ENCODE data around the gene TTC29.

TTC29 gene, protein sequence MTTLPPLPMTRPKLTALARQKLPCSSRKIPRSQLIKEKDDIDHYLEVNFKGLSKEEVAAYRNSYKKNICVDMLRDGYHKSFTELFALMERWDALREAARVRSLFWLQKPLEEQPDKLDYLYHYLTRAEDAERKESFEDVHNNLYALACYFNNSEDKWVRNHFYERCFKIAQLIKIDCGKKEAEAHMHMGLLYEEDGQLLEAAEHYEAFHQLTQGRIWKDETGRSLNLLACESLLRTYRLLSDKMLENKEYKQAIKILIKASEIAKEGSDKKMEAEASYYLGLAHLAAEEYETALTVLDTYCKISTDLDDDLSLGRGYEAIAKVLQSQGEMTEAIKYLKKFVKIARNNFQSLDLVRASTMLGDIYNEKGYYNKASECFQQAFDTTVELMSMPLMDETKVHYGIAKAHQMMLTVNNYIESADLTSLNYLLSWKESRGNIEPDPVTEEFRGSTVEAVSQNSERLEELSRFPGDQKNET

DNA sequence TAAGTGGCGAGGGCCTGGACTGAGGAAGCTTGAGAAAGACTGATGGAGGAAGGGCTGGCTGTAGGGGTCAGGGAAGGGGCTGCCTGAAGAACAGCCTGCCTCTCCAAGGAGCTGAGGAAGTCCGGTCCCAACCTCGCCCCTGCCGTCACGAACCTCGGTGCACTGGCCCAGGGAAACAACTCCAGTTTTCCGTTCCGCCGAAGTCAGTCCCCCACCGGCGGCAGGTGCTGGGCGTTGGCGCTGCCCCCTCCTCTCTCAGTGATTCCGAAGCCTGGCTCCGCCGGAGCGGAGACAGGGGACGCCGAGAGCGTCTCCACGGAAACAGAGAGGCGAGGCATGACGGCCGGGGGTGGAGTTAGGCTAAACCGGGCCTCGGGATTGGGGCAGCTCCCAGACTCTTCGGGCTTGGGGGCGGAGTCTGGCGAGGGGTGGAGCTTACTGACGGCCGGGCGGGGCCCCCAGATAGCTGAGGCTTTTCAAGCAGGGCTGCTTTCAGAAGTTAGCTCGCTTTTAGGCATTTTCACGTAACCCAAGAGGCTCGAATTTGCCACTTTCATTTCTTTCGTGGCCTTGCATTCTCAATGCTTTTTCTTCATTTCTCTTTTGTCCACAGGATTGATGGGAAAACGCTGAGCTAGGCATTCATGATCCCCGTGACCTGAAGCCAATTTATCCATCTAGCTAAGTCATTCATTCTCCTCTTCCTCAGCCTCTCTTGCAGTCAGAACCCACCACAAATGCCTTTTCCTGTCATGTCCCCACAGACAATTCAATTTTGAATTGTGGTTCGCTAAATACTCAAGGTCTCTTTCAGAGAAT, at the start of gene TTC29:
Gene TTC29 (minus strand): TSS at position 309 of the 819 bp plus-strand sequence. CDS start 5,969 bp downstream, outside the sequence.
- DNase-seq (ENCODE audit: low read depth): peak; percentile 64

DNA sequence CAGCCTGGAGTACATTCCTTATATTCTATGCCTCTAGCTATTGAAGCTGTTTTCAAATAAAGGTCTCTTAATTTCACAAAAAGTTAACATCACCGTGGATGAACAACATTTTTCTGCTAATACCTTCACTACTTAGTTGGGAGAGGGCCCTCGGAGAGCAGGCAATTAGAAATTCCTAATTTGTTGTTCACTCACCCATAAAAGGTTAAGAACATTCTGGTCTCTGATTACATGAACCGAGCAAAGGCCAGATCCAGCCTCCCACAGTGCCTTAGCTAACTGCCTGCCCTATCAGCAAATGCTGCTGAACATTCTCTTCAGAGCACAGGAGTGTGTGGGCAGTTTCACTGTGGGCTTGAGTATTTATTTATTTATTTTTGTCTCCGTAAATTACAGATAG, 36.0 kb upstream of the TTC29 start:
- no peak for DNase-seq (ENCODE audit: low read depth)

DNA sequence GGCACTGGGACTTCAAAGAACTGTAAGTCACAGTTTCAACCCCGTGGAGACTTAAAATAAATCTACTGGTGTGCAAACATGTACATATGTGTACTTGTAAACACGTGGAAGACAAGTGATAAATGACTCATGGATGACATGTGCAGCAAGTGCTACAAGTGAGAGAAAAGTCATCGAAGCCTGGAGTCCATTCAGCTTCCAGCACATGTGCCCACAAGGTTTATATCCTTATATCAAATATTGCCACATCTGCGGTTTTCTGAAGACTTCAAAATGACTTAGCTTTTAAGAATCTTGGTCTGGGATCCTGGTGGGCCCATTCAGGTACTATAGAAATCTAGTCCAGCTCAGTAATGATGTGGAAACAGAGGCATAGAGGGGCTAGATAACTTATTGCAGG, 33.0 kb upstream of the TTC29 start:
- DNase-seq (ENCODE audit: low read depth): no peak

DNA sequence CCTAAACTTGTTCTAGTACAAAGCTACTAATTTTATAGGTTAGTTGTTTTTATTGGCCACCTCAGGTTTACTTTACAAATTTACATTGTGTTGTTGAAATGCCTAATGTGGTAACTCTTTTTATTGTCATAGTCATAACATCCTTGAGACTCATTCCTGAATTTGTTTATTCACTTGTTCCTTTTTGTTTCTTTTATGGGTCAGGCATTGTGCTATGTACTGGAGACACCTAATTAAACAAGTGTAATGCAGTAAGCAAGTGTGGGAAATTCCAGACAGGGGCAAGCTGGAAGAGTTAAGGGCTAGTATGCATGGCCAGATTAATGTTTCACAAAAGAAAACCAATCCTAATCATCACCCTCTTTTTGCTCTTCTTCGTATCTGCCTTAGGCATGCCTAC, 30.5 kb upstream of the TTC29 start:
- no peak for DNase-seq (ENCODE audit: low read depth)

DNA sequence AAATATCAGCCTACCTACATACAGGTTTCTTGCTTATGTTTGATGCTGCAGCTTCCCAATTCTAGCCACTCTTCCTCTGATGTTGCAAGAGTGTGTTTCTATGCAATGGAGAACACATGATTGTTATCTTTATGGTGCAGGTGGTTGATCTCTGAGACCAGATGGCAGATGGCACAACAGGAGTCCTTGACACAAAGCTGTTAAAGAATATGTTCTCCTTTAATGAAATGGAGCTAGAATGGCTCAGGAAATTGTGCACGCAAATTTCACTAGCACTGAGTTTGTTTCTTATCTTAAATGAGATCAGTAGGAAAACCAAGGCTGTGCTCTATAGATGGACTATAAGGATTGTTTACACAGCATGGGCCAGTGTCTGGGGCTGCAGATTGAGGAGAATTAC, 29.9 kb upstream of the TTC29 start:
- no peak for DNase-seq (ENCODE audit: low read depth)

DNA sequence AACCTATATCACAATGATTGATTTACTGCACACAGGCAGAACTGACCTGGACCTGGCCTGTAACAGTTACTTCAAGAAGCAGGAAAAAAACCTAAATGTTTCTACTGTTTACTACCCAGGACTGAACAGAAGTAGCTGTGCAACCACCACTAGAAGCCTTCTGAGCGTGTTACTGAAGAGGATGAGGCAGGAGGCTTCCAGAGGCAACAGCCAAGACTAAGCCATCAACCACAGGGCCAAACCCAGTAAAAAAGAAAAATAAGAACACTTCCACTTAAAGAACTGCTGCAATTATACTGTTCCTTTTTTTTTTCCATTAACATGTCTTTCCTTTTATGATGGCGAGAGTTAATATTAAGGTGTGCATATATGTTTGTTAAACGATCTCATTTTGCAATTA, 29.4 kb upstream of the TTC29 start:
- DNase-seq (ENCODE audit: low read depth): no peak

DNA sequence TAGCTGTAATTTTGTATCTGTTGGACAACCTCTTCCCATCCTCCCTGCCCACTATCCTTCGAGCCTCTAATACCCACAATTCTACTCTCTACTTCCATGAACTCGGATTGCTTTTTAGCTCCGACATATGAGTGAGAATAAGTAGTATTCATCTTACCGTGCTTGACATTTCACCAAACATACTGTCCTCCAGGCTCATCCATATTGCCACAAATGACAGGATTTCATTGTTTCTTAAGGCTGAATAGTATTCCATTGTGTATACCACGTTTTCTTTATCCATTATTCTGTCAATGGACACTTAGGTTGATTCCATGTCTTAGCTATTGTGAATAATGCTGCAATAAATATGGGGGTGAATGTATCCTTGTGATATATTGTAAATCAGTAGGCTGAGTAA, 26.4 kb upstream of the TTC29 start:
- no peak for DNase-seq (ENCODE audit: low read depth)

DNA sequence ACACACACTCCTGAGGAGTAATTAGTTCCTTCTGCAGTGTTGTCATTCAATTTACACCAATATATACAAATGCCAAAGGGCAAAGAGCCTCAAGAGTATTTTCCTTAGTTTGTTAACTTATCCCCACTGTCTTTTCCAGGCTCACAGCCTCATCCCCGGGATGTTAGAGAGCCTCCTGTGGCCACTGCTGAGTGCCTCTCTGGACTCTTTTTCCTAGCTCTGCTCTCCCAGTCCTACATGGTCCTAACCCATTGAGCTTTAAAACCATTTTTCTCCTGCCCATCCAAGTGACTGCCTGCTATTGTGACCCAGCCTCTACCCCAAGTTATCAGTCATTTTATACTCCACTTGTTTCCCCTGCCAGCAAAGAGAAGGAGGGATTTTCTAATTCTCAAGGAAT, 23.5 kb upstream of the TTC29 start:
- no peak for DNase-seq (ENCODE audit: low read depth)

DNA sequence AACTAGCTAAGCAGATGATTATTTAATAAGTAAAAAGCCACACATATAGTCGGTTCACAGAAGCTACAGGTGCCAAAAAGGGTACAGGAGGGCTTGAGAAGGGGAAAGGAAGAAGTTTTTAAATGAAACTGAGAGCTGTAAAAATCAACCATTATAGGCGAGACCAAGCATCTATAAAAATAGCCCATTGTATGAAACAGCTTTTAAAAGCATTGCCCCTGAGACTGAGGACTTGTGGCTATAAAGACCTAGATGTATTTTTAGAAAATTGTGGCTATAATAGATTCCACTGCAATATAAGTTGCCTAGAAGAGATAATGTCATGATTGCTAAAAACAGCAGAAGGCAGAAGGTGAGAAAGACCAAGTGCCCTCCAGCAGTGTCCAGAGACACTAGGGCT, 15.0 kb upstream of the TTC29 start:
- no peak for DNase-seq (ENCODE audit: low read depth)

DNA sequence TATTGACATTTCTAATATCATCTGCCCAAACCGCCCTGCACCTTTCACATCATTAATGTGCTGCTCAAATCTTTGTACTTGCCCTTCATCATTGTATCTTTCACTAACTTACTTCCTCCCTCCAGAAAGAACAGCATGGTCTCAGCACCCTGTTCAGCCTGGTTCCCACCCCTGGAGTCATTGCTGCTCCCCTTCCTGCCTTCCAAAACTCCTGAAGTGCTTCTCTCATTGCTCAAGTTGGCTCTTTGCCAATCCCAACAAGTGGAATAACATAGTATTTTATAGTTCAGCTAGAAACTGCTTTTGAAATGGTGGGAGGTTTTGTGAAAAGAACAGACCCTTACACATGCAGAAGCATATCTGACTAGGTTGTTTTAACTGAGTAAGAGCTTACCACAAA, 14.0 kb upstream of the TTC29 start:
- DNase-seq (ENCODE audit: low read depth): no peak

DNA sequence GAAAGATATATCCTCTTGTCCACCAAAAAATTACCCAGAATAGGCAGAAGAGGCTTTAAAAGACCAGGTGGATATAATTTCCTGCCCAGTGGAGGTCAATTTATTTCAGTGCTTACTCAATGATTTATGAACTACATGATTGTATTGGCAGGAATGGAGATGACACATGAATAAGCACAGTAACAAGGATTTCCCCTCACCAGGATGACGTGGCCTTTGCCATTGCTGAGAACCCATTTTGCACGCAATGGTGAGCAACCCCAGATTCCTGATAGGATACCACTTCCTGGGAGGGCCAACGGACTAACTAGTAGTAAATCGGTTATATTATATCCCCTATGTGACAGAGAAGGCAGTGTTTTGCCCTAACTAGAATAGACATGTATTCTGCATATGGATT, 11.6 kb upstream of the TTC29 start:
- no peak for DNase-seq (ENCODE audit: low read depth)

DNA sequence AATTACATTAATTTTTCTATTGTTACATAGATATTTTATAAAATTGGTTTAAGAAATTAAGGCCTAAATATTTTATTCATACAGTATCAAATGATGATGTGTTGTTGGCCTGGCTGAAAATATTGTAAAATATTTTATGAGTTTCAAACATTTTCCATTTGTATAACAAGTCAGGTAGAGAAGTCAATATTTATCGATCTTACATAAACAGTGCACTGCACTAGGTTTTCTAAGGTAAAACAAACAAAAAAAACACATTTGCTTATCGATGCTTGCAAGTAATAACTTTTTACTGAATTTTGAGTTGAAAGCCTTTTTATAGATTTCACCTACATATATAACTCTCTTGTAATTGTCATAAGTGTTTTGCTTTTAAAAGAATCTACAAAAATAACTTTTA, 7.2 kb upstream of the TTC29 start:
- no peak for DNase-seq (ENCODE audit: low read depth)

DNA sequence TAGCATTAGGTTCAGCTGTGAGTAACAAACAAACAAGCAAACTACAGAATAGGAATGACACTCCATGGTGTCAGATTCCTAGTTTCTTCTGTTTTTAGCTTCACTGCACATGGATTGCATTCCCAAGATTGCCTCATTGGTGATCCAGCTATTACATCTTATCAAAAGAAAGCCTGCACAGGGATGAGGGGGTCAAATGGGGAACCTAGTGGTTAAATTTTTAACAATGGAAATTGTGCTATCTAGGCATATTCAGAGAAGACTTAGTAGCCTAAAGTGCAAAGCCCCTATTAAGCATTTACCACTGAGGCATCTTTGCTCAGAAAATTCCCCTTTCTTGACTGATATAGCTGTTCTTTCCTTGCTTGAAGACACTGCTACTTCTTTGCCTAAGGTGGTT, 3.9 kb upstream of the TTC29 start:
- DNase-seq (ENCODE audit: low read depth): no peak

DNA sequence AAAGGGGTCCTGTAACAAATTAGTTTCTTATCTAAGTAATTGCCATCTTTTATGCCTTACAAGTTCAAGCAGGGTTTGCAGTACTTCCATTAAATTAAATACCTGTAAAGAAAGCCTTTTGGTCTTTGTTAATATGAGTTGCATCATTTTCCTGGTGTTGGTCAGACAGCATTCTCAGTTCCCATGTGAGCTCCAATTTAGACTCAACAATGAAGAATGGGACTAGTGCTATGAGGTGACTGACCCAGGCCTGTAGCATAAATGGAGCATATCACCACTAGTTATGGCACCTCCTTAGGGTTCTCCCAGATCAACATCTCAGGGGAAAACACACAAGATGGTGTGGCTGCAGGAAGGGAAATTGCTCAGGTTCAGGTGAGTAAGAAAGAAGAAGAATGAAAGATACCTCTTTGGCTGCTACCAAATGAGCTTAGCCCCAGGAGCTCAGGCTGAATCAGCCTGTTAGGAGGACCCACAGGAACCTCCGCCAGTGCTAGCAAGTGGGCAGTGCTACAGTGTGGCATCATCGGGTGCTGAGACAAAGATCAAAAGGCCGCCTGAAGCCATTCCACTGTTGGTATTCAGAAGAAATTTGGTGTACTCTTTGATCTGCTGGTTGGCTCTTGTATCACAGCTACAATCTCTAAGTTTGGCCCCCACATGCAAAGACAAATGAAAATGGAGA, 1.8 kb downstream of the TTC29 start:
- no peak for DNase-seq (ENCODE audit: low read depth)

DNA sequence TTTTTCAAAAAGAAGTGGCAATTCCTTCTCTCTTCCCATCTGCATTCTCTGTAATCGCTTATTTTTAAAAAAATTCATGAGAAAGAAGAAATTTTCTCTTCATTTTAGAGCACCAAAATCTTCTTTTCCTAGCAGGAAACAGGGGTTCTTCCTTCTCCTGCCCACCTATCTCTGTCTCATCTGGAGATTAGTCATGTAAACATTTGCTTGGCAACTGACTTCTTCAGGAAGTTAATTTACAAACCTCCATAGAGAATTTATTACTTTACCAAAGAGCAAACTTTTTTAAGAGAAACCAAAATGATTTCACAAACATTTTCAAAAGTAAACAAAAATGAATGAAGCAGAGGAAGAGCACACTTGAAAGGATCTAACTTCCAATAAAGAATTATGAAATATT, 13.5 kb downstream of the TTC29 start:
- DNase-seq (ENCODE audit: low read depth): no peak

DNA sequence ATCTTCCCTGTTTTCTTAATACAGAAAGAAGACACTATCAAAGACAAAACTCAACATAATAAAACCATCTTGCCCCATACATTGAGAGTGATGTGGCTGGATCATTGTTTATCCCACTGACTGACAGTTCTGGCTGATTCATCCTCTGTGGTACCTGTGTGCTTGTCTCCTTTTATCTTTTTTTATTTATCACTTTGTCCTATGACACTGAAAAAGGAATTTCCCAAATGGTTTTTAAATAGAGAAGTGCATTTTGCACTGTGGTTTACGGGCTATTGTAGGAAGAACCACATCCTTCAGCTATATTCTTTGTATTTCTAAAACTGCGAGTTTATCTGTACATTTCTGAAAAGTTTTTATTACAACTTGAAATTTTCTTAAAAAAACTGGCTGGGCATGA, 15.0 kb downstream of the TTC29 start:
- no peak for DNase-seq (ENCODE audit: low read depth)

DNA sequence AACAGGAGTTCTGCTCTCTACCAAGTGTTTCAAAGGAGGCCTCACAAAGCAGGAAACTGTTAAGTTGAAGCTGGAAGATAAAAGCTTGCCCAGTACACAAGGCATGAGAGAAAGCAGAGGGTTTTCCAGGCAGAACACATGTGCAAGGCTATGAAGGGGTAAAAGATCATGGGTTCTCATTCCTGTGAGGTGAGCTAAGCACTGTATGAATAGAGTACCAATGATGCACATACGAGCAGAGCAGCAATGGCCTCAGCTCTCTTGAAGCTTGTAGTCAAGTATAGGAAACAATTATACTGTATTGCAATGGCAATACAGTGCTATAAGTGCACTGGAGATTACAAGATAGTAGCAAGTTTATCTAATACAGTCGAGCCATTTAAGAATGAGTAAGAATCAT, 18.0 kb downstream of the TTC29 start:
- DNase-seq (ENCODE audit: low read depth): no peak

DNA sequence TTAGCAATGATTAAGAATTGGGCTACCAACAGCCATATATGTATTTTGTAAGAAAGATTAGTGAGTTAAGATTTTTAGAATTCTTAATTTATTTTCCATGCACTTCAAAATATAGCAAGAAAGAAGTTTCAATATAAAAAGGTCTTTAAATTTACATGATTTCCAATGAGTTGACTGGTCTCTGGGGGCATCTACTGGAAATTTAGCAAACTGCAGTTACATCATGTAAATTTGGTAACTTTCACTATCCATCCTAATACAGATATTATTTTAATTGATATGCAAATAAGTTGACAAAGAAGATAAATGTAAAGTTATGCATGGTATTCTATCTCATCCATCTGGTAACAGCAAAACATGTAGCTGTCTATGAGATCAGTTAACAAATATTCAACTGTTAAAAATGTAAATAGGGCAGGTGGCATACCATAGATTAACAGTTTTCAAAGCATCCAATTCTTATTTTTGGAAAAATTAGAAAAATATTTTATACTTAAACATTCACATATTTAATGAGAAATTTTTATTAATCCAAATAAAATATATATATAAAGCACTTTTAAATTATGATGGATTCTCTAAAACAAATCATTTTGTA, 29.1 kb downstream of the TTC29 start:
- DNase-seq (ENCODE audit: low read depth): no peak

DNA sequence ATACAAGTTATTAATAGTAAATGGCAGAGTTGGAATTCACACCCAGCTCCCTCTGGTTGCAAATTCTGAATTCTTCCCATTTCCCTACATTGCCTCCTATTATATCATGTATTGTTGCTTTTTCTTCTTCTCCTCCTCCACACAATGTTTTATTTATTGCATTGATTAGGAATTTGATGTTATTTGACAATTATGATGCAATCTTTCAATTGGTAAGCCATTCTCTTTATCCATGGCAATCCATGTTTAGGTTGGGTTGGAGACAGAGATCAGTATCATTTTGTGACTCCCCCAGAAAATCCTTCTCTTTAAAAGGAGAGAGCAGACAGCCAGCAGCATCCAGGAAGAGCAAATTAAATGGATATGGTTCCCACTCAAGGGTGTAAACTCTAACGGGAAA, 30.5 kb downstream of the TTC29 start:
- no peak for DNase-seq (ENCODE audit: low read depth)

DNA sequence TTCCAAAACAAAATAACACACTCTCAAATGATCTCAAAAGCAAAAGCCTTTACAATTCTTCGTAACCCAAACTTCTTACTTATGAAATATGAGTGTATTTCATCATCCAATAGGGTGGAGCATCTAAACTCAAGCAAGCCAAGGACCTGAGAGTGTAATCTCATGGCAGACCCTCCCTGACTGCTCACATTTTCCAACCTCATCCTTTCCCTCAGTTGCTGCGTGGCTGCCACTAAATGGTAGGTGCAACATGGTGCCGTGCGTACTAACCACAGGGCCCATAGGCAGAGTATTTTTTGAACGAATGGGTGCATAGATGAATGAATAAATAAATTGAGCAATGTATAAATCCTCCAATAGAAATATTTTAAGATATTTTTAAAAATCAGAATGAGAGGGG, 45.4 kb downstream of the TTC29 start:
- no peak for DNase-seq (ENCODE audit: low read depth)

DNA sequence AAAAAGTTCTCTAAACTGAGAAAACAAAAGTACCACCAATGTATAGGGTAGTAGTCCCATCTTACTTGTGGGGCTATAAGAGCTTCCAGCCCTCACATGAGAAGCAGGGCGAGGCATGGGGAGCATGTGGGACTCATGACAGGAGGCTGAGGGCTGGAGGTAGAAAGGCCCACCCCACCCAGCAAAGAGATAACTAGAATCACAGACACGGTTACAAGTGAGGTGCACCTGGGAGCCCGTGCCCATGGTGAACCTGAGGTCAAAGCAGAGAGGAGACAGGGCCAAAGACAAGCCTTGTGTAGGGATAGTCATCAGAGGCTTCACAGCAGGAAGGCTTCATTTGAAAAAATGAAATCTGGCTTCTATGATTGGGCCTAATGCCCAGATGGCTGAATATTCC, 55.4 kb downstream of the TTC29 start:
- no peak for DNase-seq (ENCODE audit: low read depth)

DNA sequence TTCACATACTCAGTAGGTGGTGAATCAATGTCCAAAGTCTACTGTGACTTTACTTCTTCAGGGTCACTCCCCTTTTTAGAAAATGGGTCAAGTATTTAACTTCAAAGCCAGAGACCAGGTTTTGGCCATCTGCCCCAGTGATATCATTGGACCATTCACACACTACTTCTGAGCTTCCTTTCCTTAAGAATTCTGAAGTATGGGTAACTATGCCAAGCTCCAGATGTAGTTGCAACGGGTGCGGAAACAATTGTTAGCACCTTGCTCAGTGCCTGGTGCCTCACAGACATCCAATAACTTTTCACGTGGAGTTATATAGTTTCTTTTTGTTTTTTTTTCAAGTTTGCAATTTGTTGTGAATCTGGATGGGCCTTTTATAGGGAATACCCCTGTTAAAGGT, 62.6 kb downstream of the TTC29 start:
- no peak for DNase-seq (ENCODE audit: low read depth)

All from stimulated activated CD8-positive, alpha-beta memory T cell treated with anti-CD3 and anti-CD28 coated beads, Interleukin-12 subunit alpha, Interleukin-12 subunit beta, amount 100 ng/mL, for 4 hours (primary cell).